Hepatic stellate cell (primary cell): ENCODE measurements around the gene PCBP1.
"Not testable (repeated sequence)": the region's sequence is repeated elsewhere in the genome, so short reads cannot be mapped to it uniquely, and the experiment has no call there.

Source experiments
- DNase-seq: peaks from one replicate; pipeline ENCODE4 v3.0.0; 2011; ENCODE audit warnings: low spot score

Gene PCBP1

DNA sequence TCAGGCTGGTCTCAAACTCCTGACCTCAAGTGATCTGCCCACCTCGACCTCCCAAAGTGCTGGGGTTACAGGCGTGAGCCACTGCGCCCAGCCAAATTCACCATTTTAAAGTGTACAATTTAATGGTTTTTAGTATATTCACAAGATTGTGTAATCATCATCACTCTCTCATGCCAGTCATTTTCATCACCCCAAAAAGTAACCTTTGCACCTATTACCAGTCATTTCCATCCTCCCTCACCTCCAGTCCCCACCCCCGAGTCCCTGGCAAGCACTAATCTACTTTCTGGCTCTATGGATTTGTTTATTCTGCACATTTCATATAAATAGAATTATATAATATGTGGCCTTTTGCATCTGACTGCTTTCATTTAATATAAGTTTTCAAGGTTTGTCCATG lies 10.8 kb downstream of the PCBP1 start:
- no peak for DNase-seq

DNA sequence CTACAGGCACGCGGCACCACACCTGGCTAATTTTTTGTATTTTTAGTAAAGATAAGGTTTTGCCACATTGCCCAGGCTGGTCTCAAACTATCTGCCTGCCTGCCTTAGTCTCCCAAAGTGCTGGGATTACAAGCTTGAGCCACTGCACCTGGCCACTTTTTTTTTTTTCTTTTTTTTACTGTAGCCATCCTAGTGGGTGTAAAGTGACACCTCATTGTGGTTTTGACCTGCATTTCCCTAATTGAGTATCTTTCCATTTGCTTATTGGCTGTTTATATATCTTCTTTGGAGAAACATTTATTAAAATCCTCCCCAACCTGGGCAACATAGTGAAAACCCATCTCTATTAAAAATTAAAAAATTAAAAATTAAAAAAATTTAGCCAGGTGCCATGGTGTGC lies 12.0 kb downstream of the PCBP1 start:
- DNase-seq, result no peak

DNA sequence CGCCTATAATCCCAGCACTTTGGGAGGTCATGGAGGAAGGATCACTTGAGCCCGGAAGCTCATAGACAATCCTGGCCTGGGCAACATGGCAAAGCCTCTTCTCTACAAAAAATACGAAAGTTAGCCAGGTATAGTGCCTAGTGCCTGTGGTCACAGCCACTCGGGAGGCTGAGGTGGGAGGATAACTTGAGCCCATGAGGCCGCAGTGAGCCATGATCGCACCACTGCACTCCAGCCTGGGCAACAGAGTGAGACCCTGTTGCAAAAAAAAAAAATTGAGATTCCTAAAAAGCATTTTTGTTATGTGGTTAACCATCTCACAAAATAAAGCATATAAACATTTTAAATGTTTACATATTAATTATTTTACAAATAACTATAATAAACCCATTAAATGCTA lies 13.9 kb downstream of the PCBP1 start:
- no peak for DNase-seq

DNA sequence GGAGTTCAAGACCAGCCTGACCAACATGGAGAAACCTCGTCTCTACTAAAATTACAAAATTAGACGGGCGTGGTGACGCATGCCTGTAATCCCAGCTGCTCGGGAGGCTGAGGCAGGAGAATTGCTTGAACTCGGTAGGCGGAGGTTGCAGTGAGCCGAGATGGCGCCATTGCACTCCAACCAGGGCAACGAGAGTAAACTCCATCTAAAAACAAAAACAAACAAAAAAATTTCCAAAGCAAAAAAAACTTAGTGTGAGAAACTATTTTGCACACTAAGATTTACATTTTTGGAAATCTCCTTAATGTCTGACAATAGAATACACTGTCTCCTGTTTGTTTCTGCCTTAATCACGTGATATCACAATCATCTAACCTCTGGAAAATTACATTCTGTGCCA lies 14.4 kb downstream of the PCBP1 start:
- not testable (repeated sequence) for DNase-seq

DNA sequence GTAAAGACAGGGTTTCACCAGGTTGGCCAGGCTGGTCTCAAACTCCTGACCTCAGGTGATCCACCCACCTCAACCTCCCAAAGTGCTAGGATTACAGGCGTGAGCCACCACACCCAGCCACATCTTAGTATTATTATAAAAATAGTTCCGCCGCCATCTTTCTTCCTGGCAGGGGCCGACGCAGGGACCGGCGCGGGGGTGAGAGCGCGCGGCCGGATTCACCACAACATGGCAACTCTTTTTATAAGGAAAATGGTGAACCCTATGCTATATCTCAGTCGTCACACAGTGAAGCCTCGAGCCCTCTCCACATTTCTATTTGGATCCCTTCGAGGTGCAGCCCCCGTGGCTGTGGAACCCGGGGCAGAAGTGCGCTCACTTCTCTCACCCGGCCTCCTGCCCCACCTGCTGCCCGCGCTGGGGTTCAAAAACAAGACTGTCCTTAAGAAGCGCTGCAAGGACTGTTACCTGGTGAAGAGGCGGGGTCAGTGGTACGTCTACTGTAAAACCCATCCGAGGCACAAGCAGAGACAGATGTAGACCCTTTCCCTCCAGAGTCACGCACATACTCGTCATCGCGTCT lies 15.1 kb downstream of the PCBP1 start:
- not testable (repeated sequence) for DNase-seq

DNA sequence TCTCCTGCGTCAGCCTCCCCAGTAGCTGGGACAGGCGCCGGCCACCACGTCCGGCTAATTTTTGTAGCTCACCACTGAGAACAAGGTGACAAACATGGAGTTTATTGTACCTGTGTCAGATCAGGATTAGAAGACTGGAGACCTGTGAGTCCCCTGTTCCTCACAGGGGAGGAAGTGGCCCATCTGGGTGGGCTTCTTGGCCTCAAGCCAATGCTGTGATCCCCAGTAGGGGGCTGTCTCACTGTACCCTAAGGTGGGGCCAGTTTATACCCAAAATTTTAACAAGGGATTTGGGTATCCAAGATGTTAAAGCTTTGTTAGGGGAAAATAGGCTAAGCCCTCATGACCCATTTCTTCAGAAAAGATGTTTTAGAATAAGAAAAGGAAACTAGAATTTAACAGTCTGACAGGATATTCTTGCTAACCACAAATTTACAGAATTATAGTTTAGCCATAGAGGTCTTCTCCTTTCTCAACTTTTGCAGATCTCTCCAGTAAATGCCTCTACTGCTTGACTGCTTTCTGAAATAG lies 16.3 kb downstream of the PCBP1 start:
- DNase-seq, result no peak

DNA sequence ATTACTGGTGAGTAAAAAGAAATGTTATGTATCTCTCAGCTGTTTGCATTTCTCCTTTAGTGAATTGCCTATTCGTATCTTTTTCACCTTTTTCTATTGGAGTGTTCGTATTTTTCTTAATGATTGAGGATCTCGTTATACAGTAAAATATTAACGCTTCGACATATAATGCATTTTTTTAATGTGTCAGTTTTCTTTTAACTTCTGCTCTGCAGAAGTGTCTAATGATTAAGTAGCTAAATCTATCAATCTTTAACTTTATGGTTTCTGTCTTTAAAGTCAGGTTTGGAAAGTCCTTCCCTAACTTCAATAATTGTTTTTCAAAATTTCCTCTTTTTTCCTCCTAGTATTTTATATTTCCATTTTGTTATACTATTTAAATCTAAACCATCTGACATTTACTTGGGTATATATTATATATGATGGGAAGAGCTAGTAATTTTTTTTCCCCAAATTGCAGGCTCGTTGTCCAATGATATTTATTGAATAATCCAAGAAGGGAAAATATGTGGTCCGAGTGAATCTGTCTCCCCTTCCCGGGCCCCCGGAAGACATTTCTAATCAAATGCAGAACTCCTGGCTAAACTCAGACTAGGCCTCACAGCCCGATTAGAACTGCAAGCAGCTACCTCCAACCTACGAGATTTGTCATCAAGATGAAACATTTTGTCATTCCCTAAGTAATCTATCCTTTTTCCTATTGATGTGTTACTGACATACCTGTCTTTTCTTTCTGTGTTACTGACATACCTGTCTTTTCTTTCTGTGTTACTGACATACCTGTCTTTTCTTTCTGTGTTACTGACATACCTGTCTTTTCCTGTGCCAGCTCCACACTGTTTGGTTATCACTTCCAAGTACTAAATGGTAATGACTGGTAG lies 17.2 kb downstream of the PCBP1 start:
- DNase-seq, result peak; percentile 57

DNA sequence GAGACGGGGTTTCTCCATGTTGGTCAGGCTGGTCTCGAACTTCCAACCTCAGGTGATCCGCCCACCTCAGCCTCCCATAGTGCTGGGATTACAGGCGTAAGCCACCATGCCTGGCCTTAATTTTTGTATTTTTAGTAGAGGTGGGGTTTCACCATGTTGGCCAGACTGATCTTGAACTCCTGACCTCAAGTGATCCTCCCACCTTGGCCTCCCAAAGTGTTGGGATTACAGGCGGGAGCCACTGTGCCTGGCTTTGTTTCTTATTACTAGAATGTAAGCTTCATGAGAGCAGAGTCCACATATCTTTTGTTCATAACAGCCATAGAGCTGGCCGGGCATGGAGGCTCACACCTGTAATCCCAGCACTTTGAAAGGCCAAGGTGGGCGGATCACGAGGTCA lies 18.9 kb downstream of the PCBP1 start:
- not testable (repeated sequence) for DNase-seq

DNA sequence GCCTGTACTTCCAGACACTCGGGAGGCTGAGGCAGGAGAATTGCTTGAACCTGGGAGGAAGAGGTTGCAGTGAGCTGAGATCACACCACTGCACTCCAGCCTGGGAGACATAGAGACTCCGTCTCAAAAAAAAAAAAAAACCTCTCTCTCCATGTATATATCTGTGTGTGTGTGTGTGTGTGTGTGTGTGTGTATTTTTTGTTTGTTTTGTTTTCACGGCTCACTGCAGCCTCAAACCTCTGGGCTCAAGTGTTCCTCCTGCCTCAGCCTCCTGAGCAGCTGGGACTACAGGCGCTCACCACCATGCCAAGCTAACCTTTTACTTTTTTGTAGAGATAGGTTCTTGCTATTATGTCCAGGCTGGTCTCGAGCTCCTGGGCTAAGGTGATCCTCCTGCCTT lies 23.1 kb downstream of the PCBP1 start:
- not testable (repeated sequence) for DNase-seq

DNA sequence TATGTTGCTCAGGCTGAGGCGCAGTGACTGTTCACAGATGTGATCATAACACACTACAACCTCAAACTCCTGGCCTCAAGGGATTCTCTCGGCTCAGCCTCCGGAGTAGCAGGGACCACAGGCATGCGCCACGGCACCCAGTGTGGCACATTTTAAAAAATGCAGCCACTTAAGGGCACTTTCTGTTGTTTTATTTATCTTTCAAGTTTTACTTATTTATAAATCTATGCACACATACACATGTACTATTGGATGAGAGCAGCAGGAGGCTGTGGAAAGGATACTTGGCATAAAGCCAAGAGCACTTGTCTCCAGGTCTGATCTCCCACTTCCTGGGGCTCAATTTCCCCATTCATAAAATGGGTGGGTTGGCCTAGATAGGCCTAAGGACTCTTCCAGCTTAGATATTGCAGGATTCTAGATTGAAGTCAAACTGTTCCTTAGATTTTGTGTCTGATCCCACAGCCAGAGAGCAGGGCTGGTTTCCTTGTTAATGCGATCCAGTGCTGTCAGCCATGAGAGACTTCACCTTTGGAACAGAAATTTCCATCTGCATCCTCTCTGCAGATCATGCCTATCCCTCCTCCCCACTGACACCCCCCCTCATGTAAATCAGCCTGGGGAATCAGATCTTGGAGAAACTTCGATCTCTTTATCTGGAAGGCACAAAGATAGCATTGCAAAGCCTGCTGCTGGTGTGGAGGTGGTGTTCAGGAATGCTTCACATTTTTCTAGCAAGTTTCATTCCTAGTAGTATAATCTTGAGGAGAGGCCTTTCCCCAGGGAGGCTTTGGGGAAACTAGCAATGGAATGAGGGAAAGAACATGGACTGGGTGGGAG lies 24.7 kb downstream of the PCBP1 start:
- DNase-seq, result peak; percentile 80

DNA sequence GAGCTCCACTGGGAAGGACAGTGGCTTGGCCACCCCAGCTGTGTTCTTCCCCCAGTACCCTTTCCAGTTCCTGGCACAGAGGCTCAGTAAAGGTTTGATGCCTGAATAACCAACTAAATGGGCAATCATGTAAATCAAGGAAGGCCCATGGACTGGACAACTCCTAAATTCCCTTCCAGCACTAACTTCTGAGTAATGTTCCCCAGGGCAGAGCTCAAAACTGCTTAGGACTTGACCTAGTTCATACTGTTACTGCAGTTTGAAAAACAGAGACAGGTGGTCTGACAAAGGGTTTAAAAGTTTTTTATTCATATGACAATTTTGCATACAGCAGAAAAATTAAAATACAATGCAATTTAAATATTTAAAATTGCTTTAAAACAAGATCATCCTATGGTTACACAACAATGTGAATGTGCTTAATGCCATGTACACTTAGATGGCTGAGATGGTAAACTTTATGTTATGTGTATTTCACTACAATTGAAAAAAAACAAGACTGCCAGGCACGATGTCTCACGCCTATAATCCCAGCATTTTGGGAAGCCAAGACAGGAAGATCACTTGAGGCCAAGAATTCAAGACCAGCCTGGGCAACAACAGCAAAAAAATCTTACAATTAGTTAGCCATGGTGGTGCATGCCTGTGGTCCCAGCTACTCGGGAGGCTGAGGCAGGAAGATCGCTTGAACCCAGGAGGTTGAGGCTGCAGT lies 26.2 kb downstream of the PCBP1 start:
- no peak for DNase-seq

DNA sequence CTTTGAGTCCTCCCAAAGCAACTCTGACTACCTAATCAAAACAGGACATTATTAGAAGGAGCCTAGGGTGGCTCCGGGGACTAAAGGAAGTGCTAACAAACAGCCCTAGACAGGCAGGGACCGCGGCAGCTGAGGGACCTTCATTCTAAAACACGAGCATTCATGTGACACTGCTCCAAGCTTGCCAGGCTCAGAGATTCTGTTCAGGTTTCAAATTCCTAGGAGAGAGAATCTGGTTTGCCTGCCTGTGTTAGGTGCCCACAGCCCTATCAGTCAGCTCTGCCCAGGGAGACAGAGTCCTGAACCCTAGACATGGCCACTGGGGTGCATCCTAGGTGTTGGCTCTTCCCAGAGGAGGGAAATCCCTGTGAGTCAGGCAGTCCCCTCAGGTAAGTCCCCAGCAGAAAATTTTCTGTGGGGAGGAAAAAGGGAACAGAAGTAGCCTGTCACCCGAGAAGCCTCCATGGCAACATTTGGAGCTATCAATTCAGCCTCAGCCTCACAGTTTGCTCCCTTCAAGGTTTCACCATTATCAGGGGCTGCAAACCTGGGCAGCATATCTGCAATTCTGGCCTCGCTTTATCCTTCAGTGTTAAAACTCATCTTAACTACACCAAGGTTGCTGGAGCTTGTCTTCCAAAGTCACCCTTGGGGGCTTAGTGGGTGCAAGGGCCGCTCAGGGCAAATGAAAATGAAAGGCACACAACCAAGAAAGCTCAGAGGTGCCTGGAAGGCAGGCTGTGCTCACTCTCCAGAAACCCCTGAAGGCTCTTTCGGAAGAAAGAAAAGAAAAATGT lies 28.6 kb downstream of the PCBP1 start:
- no peak for DNase-seq

DNA sequence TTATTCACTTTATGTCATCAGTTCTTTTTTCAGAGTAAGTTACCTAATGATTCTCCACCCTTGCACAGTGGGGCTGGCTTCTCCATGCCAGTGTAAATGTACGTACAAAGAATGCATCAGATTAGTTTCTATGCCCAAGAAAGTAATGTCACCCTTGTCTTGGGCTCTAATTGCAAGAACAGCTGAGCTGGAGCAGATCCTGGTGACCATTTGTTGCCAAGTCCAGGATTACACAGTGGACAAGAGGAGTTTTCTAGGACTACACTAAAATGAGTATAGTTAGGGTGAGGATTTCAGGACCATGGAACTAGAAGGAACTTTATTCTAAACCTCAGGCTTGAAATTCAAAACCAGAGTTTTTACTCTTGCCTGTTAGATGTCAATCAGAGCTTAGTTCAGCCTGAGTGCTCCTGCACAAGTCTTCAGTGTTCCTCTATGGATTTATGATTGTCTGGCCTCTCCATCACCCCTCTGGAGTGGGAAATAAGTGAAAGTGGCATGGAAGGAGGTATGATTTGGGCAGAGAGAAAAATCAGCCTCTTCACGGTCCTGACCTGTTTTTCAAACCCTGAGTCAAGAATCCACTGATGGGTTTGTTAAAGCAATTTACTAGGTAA lies 29.8 kb downstream of the PCBP1 start:
- no peak for DNase-seq

DNA sequence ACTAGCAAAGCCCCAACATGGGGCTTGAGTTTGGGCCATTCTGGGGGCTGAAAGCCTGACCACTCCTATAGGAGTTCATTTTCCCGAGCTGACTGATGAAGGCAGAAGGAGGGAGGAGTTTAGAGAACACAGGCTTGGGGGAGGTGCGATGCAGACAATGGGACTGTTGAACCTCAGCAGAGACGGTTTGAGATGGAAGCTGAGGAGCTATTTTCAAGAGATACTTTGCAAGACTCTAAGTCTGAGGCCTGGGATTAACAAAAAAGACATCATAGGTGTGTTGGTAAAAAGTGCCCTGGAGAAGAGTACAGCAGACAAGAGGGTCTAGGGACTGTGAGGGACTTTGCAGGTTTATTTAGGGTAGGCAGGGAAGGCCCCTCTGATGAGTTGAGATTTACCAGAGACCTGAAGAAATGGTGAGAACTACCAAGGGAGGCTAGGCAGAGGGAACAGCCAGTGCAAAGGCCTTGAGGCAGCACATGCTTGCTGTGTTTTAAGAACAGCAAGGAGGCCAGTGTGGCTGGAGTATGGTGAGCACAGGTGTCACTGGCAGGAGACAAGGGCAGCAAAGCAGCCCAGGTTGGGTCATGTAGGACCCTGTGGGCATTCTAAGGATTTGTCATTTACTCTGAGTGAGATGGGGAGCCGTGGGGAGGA lies 31.6 kb downstream of the PCBP1 start:
- no peak for DNase-seq

DNA sequence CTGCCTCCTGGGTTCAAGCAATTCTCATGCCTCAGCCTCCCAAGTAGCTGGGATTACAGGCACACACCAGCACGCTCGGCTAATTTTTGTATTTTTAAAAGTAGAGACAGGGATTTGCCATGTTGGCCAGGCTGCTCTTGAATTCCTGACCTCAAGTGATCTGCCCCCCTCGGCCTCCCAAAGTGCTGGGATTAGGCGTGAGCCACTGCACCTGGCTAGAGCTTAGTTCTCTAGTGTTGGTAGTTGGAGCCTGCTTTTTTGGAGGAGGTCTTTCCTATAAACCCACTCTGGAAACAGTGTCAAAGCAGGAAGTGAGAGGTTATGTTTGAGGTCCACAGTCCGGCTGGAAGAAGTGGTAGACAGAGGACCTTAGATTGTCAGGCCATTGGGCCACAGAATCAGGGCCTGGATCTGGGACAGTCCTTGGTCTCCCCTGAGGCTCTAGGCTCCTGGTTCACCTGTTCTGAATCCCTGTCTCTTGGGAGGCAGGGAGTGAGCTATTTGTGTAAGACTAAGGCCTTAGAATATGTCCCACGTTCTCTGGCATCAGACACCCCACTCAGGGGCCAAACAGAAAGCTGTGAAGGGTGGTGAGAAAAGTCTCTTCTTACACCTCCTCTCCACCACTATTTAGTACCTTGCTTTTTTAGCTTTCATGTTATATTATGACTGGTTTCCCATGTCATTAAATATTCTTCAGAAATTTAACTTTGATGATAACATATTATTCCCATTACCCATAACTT lies 34.5 kb downstream of the PCBP1 start:
- DNase-seq, result no peak

DNA sequence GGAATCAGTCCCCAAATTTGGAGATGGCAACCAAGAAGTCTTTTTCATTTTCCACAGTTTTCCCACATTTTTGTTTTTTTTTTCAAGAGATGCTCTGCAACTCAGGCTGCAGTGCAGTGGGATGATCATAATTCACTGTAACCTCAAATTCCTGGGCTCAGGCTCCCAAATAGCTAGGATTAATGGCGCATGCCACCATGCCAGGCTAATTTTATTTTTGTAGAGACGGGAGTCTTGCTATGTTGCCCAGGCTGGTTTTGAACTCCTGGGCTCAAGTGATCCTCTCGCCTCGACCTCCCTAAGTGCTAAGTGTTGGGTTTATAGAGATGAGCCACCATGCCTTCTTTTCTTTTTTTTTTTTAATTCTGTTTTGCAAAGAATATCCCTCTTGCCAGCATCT lies 35.2 kb downstream of the PCBP1 start:
- no peak for DNase-seq

DNA sequence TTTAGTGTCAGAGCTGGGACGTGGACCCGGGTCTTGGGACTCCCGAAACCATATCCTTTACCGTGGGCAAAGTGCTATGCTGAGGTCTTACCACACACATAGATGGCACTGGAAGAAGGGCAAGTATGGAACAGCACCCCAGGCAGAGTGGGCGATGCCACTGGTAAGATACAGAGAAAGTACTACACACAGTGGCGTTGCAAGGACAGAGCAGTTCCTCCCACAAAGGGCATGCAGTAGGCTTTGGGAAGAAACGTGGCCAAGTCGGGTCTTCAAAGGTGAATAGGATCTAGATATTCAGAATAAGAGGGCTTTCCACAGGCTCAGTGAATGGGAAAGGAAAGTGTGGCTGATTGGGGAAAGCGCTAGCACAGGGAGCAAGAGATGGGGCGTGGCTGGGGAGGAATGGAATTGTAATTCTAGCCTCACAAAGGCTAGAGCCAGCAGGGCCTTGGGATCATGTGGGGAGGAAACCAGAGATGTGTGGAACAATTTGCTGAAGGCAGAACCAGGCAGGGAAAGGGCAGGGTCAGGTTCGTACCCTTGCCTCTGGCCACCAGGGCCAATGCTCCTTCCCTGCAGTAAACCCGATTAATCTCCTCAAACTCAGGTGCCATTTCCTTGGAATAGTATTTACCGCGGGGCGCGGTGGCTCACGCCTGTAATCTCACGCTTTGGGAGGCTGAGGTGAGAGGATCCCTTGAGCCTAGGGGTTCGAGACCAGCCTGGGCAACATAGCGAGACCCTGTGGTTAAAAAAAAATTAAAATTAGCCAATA lies 36.0 kb downstream of the PCBP1 start:
- no peak for DNase-seq

DNA sequence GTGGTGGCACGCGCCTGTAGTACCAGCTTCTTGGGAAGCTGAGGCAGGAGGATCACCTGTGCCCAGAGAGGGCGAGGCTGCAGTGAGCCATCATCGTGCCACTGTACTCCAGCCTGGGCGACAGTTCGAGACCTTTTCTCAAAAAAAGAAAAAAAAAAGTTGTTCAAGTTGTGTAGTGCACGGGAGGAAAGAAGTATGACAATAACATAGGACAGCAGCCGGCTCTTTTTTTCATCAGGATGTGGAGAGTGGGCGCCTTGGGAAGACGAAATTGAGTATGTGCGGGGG lies 36.5 kb downstream of the PCBP1 start:
- no peak for DNase-seq

DNA sequence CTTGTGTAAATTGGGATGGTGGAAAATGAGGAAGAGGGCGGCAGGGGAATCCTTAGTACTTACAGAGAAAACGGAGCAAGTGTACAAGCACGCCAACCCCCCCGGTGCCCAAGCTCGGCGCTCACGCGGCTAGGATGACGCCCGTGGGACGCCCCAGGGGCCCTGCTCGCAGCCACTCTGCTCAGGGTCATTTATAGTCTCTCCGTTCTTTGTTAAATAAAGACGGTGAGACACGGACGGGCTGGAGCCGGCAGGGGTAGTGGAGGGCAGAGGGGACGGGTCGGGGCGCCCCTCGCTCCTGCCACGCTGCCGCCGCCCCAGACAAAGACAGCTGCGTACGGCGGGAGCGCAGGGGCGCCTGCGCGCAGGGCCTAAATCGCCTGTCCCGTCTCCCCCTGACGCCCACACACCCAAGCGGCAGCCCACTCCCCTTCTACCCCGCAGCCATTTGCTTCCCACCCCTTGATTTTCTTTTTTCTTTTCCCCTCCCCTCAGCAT lies 37.8 kb downstream of the PCBP1 start:
- DNase-seq, result no peak
